Mucosa of descending colon (tissue), 3 donors: Measurements from ENCODE around the gene ACAT2. TPM values are rescaled to one million over a fixed set of nuclear protein-coding genes. Genes with fewer than 3 reads are reported as not detected.
"Not testable (repeated sequence)": the region's sequence is repeated elsewhere in the genome, so short reads cannot be mapped to it uniquely, and the experiment has no call there.

Source experiments
- ATAC-seq: fragments of 200-7000 bp; cut with Tn5 transposase; one replicate; pipeline ENCODE4 v1.9.1; 2020; ENCODE audit warnings: mild to moderate bottlenecking, moderate library complexity
- DNase-seq, 3 donors: peaks; one replicate each; pipeline ENCODE4 v3.0.0-alpha.2; 2020
- H3K36me3 ChIP-seq: fragments of 200-600 bp; one replicate; pipeline ENCODE4 v1.8.0; 2021; ENCODE audit warnings: low read depth, mild to moderate bottlenecking
- H3K4me1 ChIP-seq: fragments of 200-600 bp; one replicate; pipeline ENCODE4 v1.8.0; 2021; ENCODE audit warnings: low read depth, mild to moderate bottlenecking
- H3K4me3 ChIP-seq: fragments of 200-600 bp; one replicate; pipeline ENCODE4 v1.8.0; 2021; ENCODE audit warnings: mild to moderate bottlenecking
- H3K9me3 ChIP-seq: fragments of 200-600 bp; one replicate; pipeline ENCODE4 v1.8.0; 2021; ENCODE audit warnings: mild to moderate bottlenecking
- CTCF ChIP-seq: fragments of 200-600 bp; IDR thresholded peaks from one replicate; pipeline ENCODE4 v1.8.0; 2022; ENCODE audit warnings: antibody characterized with exemption, mild to moderate bottlenecking
- intact Hi-C, 2 donors: fragments of 100-400 bp; cut with DNase I in 1 of 2; cut with micrococcal nuclease in 1 of 2; formaldehyde crosslinking; loops; one replicate each; pipeline versions ENCODE4 v1.11.0 to v1.11.1; 2022; cut with DNase I, micrococcal nuclease
- total RNA-seq, 3 donors: library from RNA; stranded (reverse); fragmentation: NEBNext Ultra II Directional in 2 of 3; extraction: Animal tissue kit (Norgen Biotek cat#: 25700) in 2 of 3; gene quantifications; one replicate each; pipeline versions ENCODE4 v1.2.1 to v1.2.4, GENCODE V29; 2021 to 2023
- donor health status: DM: no; HTN: no; CAD: no; lungs with moderate emphysema.
- donor health status: DM: no; HTN: no; CAD: no.
- donor health status: DM: no; HTN: yes; CAD: no.

Gene ACAT2
- total RNA-seq, 3 donors from 2014 or later = 31.3 to 94.1 (median 71.1) TPM

- no peak for TF ChIP-seq CTCF
- no peaks in the 10 kb centered on the region for H3K36me3 ChIP-seq
- H3K9me3 ChIP-seq = no peaks in the 10 kb centered on the region
- no peak overlapping the region for H3K4me3 ChIP-seq
- ATAC-seq = no peak
- intact Hi-C loops = loop anchor here in 1 of 2 donors (10.0 kb wide), 1 partner anchor 48 kb away; the partner anchor contains the start of gene TCP1
- H3K4me1 ChIP-seq = peaks cover 11% of the 10 kb centered on the region
- DNase-seq = no peak
These were observed 24.9 kb upstream of the ACAT2 start for GRCh38 chr6:159736908-159737307.

GRCh38 chr6:159739341-159739740 lies 22.5 kb upstream of the ACAT2 start:
- Histone ChIP-seq H3K4me1 (peaks cover 11% of the 10 kb centered on the region), H3K36me3 (peaks cover 10% of the 10 kb centered on the region), H3K4me3 (no peak overlapping the region), H3K9me3 (no peaks in the 10 kb centered on the region)
- intact Hi-C loops = loop anchor here in 1 of 2 donors (10.0 kb wide), 1 partner anchor 45 kb away; the partner anchor contains the start of gene TCP1
- ATAC-seq = no peak
- no peak for TF ChIP-seq CTCF
- no peak for DNase-seq

GRCh38 chr6:159742165-159742564 lies 19.7 kb upstream of the ACAT2 start:
- H3K4me3 ChIP-seq = no peak overlapping the region
- intact Hi-C loops = no loop called here
- TF ChIP-seq CTCF = no peak
- peaks cover 15% of the 10 kb centered on the region for H3K36me3 ChIP-seq
- DNase-seq (no peak), ATAC-seq (no peak)
- no peaks in the 10 kb centered on the region for H3K4me1 ChIP-seq
- H3K9me3 ChIP-seq = no peaks in the 10 kb centered on the region

DNA sequence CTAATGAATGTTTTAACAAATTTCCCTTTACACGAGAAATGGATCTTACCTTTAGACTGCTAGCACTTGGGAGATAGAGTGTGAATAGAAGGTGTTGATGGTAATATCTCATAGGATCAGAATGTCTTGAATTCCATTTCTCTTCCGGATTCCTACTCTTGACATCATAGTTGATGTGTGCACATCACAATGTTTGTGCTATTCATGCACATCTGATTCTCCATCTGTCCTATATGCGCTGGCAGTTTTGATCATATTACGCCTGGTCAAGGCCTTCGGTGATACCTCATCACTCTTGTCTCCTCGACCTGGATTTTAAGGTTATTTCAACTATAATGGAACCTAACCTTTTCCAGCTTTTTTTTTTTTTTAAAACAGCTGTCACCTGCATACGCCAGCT lies 16.8 kb upstream of the ACAT2 start:
- TF ChIP-seq CTCF = no peak
- no peaks in the 10 kb centered on the region for H3K4me1 ChIP-seq
- no peak overlapping the region for H3K4me3 ChIP-seq
- H3K36me3 ChIP-seq = peaks cover 15% of the 10 kb centered on the region
- intact Hi-C loops = no loop called here
- H3K9me3 ChIP-seq = no peaks in the 10 kb centered on the region
- no peak for DNase-seq
- ATAC-seq = no peak

- no peaks in the 10 kb centered on the region for H3K4me1 ChIP-seq
- intact Hi-C loops = no loop called here
- no peak for TF ChIP-seq CTCF
- H3K36me3 ChIP-seq = peaks cover 17% of the 10 kb centered on the region
- ATAC-seq = no peak
- no peak overlapping the region for H3K4me3 ChIP-seq
- no peaks in the 10 kb centered on the region for H3K9me3 ChIP-seq
- no peak for DNase-seq
These were observed 15.1 kb upstream of the ACAT2 start for GRCh38 chr6:159746759-159747158.

DNA sequence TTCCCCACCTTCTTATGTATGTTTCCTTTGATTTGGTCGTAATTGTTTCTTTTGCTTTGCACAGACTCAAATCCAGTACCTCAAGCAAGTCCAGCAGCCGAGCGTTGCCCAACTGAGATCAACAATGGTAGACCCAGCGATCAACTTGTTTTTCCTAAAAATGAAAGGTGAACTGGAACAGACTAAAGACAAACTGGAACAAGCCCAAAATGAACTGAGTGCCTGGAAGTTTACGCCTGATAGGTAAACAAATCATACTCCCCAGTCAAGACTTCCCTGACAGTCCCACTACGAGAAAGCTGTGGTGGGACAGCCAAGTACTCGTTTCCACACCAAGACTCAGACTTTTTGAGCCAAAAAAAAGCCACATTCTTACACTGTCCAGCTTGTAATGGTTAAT lies 13.7 kb upstream of the ACAT2 start:
- DNase-seq, H3K4me3 ChIP-seq, H3K36me3 ChIP-seq, intact Hi-C loops, H3K4me1 ChIP-seq, ATAC-seq, H3K9me3 ChIP-seq: not testable (repeated sequence)
